KMS-11 (cell line): ENCODE data around the gene SMYD5.

ENCODE experiments used
- H2AFZ ChIP-seq: fragments of 200-600 bp; sonication (generic); 2 replicates; pipeline ENCODE4 v1.6.1; 2016; ENCODE audit warnings: antibody characterized with exemption, mixed run types, low read depth
- H3K27ac ChIP-seq: fragments of 200-600 bp; sonication (generic); 2 replicates; pipeline ENCODE4 v1.6.1; 2016; ENCODE audit warnings: mild to moderate bottlenecking, mixed run types
- H3K27me3 ChIP-seq: fragments of 200-600 bp; sonication (generic); 2 replicates; pipeline ENCODE4 v1.6.1; 2017; ENCODE audit warnings: mild to moderate bottlenecking, low read depth, mixed run types, moderate library complexity; ENCODE audit not compliant: insufficient read depth
- H3K36me3 ChIP-seq: fragments of 200-600 bp; sonication (generic); 2 replicates; pipeline ENCODE4 v1.6.1; 2017; ENCODE audit warnings: mild to moderate bottlenecking, mixed run types; ENCODE audit not compliant: insufficient read depth
- H3K4me1 ChIP-seq: fragments of 200-600 bp; sonication (generic); 2 replicates; pipeline ENCODE4 v1.6.1; 2016; ENCODE audit warnings: mild to moderate bottlenecking, low read depth, mixed run types; ENCODE audit not compliant: poor library complexity, severe bottlenecking
- H3K4me2 ChIP-seq: fragments of 200-600 bp; sonication (generic); 2 replicates; pipeline ENCODE4 v1.7.0; 2016; ENCODE audit warnings: mild to moderate bottlenecking, mixed run types
- H3K4me3 ChIP-seq: fragments of 200-600 bp; sonication (generic); IDR thresholded peaks from 2 replicates; pipeline ENCODE4 v1.6.1; 2017; ENCODE audit warnings: low read depth, low read length, mixed read lengths; ENCODE audit not compliant: insufficient read depth
- H3K79me2 ChIP-seq: fragments of 200-600 bp; sonication (generic); 2 replicates; pipeline ENCODE4 v1.6.1; 2016; ENCODE audit warnings: low read depth, mixed run types; ENCODE audit not compliant: insufficient read depth
- H3K9ac ChIP-seq: fragments of 200-600 bp; sonication (generic); 2 replicates; pipeline ENCODE4 v1.6.1; 2016; ENCODE audit warnings: mild to moderate bottlenecking, mixed run types
- H4K20me1 ChIP-seq: fragments of 200-600 bp; sonication (generic); 2 replicates; pipeline ENCODE4 v1.6.1; 2016; ENCODE audit warnings: mild to moderate bottlenecking, mixed run types; ENCODE audit not compliant: insufficient read depth
- CTCF ChIP-seq: fragments of 200-600 bp; sonication (generic); conservative IDR thresholded peaks from 2 replicates; pipeline ENCODE4 v1.6.1; 2017; ENCODE audit warnings: low read depth, mild to moderate bottlenecking, antibody characterized with exemption, low read length, moderate library complexity, mixed read lengths

Gene SMYD5

GRCh38 chr2:73239776-73240175, 25.7 kb downstream of the SMYD5 start:
- Histone ChIP-seq H4K20me1 (peaks cover 59% of the 10 kb centered on the region), H3K4me2 (no peak overlapping the region), H3K4me3 (no peak overlapping the region), H3K27ac (no peak overlapping the region), H3K4me1 (peaks cover 34% of the 10 kb centered on the region), H3K9ac (no peak overlapping the region), H2AFZ (no peak overlapping the region), H3K79me2 (peaks cover 84% of the 10 kb centered on the region), H3K36me3 (peaks cover 32% of the 10 kb centered on the region), H3K27me3 (no peaks in the 10 kb centered on the region)
- no peak for TF ChIP-seq CTCF

GRCh38 chr2:73243884-73244570, 30.0 kb downstream of the SMYD5 start:
- Histone ChIP-seq H3K79me2 (peaks cover 54% of the 10 kb centered on the region), H3K4me1 (peaks cover 9% of the 10 kb centered on the region), H2AFZ (no peak overlapping the region), H3K4me2 (no peak overlapping the region), H3K27me3 (no peaks in the 10 kb centered on the region), H3K4me3 (no peak overlapping the region), H3K9ac (no peak overlapping the region), H3K36me3 (peaks cover 46% of the 10 kb centered on the region), H4K20me1 (peaks cover 33% of the 10 kb centered on the region), H3K27ac (no peak overlapping the region)
- no peak for TF ChIP-seq CTCF

GRCh38 chr2:73244580-73244979, 30.5 kb downstream of the SMYD5 start:
- TF ChIP-seq CTCF = no peak
- peaks cover 8% of the 10 kb centered on the region for H3K4me1 ChIP-seq
- H3K4me2 ChIP-seq = no peak overlapping the region
- H3K27me3 ChIP-seq = no peaks in the 10 kb centered on the region
- H3K9ac ChIP-seq = no peak overlapping the region
- no peak overlapping the region for H3K4me3 ChIP-seq
- peaks cover 27% of the 10 kb centered on the region for H4K20me1 ChIP-seq
- H3K27ac ChIP-seq = no peak overlapping the region
- peaks cover 48% of the 10 kb centered on the region for H3K79me2 ChIP-seq
- no peak overlapping the region for H2AFZ ChIP-seq
- H3K36me3 ChIP-seq = peaks cover 46% of the 10 kb centered on the region

GRCh38 chr2:73246850-73247249, 32.8 kb downstream of the SMYD5 start:
- H3K9ac ChIP-seq = no peak overlapping the region
- no peak overlapping the region for H2AFZ ChIP-seq
- peaks cover 43% of the 10 kb centered on the region for H3K36me3 ChIP-seq
- peak overlapping the region; percentile 11; the same call in 1 of the 2 replicates for H3K27ac ChIP-seq
- no peak for TF ChIP-seq CTCF
- peaks cover 8% of the 10 kb centered on the region for H3K4me1 ChIP-seq
- H3K4me3 ChIP-seq = no peak overlapping the region
- H3K27me3 ChIP-seq = no peaks in the 10 kb centered on the region
- peaks cover 25% of the 10 kb centered on the region; the same call in 1 of the 2 replicates for H3K79me2 ChIP-seq
- H3K4me2 ChIP-seq = no peak overlapping the region
- H4K20me1 ChIP-seq = peaks cover 12% of the 10 kb centered on the region
